ENCODE data around the gene CYP4F11. TPM values are rescaled to one million over a fixed set of nuclear protein-coding genes. Genes with fewer than 3 reads are reported as not detected.
"Not testable (repeated sequence)": the region's sequence is repeated elsewhere in the genome, so short reads cannot be mapped to it uniquely, and the experiment has no call there.

The CYP4F11 gene
- total RNA-seq, 1 experiment from 2014 or later: 0.21 TPM

DNA sequence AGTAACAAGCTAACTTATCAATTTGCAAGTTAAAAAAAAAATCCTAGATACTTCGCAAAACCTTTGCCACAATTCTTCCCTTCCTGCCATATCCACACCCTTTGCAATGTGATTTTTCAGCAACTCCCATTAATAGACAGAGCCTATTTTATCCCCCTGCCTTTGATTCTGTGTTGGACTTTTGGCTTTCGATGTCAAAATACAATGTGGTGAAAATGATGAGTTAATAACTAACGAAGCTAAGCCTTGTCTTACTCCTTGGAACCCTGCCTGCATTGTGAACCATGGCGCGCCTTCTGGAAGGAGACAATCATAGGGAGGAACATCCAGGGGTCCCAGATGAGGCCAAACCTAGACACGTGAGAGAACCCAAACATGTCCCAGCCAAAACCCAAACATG is 42.9 kb downstream of the CYP4F11 start:
- in situ Hi-C loops (cut with HindIII; ENCODE audit: low pct_unique_long_range_greater_than_20kb, low sequenced_read_pairs): no loop called here
- no TSS peak for BruUV-seq (replicated peaks)
- no peak for ATAC-seq
- TF ChIP-seq CTCF (IDR thresholded peaks at IDR 0.05): no peak
- H3K27me3 ChIP-seq (ENCODE audit: control insufficient read depth, insufficient read depth, low read length): no peaks in the 10 kb centered on the region
- no peaks in the 10 kb centered on the region for H3K9me3 ChIP-seq (ENCODE audit: control insufficient read depth, insufficient read depth, low read depth, low read length)
- H3K27ac ChIP-seq (ENCODE audit: low read length): no peak overlapping the region
- H3K4me3 ChIP-seq (ENCODE audit: low read depth in 2 of 2, low read length in 2 of 2): no peak overlapping the region
- no peaks in the 10 kb centered on the region for H3K4me1 ChIP-seq (ENCODE audit: control insufficient read depth, insufficient read depth, low read length)
- no peak for DNase-seq (ENCODE audit: low read depth, low spot score)
- intact Hi-C loops (cut with micrococcal nuclease; ENCODE audit: unreplicated experiment): no loop called here
- ChIA-PET POLR2A (no interaction called here), CTCF (no interaction called here)
- no peaks in the 10 kb centered on the region for H3K36me3 ChIP-seq (ENCODE audit: control insufficient read depth, insufficient read depth, low read length)

DNA sequence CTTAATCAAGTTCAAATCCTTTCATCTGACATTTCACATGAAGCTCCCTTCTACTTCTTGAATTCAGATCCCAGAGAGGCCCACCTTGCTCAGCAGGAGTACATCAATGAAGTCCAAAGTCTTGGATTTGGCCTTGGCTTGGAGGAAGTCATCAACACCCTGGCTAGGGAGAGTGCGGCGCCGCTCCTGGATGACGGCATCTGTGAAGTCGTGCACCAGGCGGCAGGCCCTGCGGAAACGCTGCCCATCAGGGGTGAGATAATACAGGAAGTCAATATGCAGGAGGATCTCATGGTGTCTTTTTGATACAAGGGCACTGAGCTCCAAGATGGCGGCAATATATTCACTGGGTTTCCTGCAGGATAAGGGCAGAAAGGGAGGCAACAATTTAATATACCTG is 45.0 kb downstream of the CYP4F11 start:
- POLR2A ChIA-PET; H3K9me3 ChIP-seq (ENCODE audit: control insufficient read depth, insufficient read depth, low read depth, low read length); H3K36me3 ChIP-seq (ENCODE audit: control insufficient read depth, insufficient read depth, low read length); H3K4me1 ChIP-seq (ENCODE audit: control insufficient read depth, insufficient read depth, low read length); H3K27ac ChIP-seq (ENCODE audit: low read length); BruUV-seq (replicated peaks); DNase-seq (ENCODE audit: low read depth, low spot score); in situ Hi-C loops (cut with HindIII; ENCODE audit: low pct_unique_long_range_greater_than_20kb, low sequenced_read_pairs); H3K4me3 ChIP-seq (ENCODE audit: low read depth in 2 of 2, low read length in 2 of 2); CTCF ChIA-PET; H3K27me3 ChIP-seq (ENCODE audit: control insufficient read depth, insufficient read depth, low read length); intact Hi-C loops (cut with micrococcal nuclease; ENCODE audit: unreplicated experiment); ATAC-seq: not testable (repeated sequence)

- intact Hi-C loops (cut with micrococcal nuclease; ENCODE audit: unreplicated experiment): no loop called here
- TF ChIP-seq CTCF (IDR thresholded peaks at IDR 0.05): no peak
- no peak for TF ChIP-seq REST (IDR thresholded peaks at IDR 0.05; ENCODE audit: insufficient read depth in 1 of 2, low read depth in 2 of 2, low read length in 1 of 2)
- TF ChIP-seq TCF7L2 (IDR thresholded peaks at IDR 0.05; ENCODE audit: low read depth, low read length): no peak
- no peak for TF ChIP-seq SIN3A (IDR thresholded peaks at IDR 0.05; ENCODE audit: borderline replicate concordance, insufficient read depth, low read depth, low read length)
- no peak for TF ChIP-seq POLR2AphosphoS5 (IDR thresholded peaks at IDR 0.05; ENCODE audit: low read depth, low read length)
- in situ Hi-C loops (cut with HindIII; ENCODE audit: low pct_unique_long_range_greater_than_20kb, low sequenced_read_pairs): no loop called here
- POLR2A ChIA-PET: no interaction called here
- no peak for DNase-seq (ENCODE audit: low read depth, low spot score)
- H3K27ac ChIP-seq (ENCODE audit: low read length): no peak overlapping the region
- no peak overlapping the region for H3K4me3 ChIP-seq (ENCODE audit: low read depth in 2 of 2, low read length in 2 of 2)
- H3K36me3 ChIP-seq (ENCODE audit: control insufficient read depth, insufficient read depth, low read length): no peaks in the 10 kb centered on the region
- no peaks in the 10 kb centered on the region for H3K9me3 ChIP-seq (ENCODE audit: control insufficient read depth, insufficient read depth, low read depth, low read length)
- no peak for ATAC-seq
- CTCF ChIA-PET: no interaction called here
- no peaks in the 10 kb centered on the region; the same call in 1 of the 2 replicates for H3K27me3 ChIP-seq (ENCODE audit: control insufficient read depth, insufficient read depth, low read length)
- BruUV-seq (replicated peaks): no TSS peak
- no peaks in the 10 kb centered on the region for H3K4me1 ChIP-seq (ENCODE audit: control insufficient read depth, insufficient read depth, low read length)
Measured at GRCh38 chr19:15885919-15886318, 48.4 kb downstream of the CYP4F11 start.
